22Rv1 (cell line): ENCODE measurements around the gene TMEM232.

Experiments
- ZFX ChIP-seq: fragments of 450-650 bp; IDR thresholded peaks from 2 replicates; pipeline ENCODE4 v1.6.1; 2017; ENCODE audit warnings: antibody characterized with exemption, borderline replicate concordance
- TF ChIP-seq, protein P1 (sequence below): fragments of 450-650 bp; IDR thresholded peaks from 2 replicates; pipeline ENCODE4 v1.5.1; 2017; ENCODE audit warnings: mild to moderate bottlenecking

DNA sequence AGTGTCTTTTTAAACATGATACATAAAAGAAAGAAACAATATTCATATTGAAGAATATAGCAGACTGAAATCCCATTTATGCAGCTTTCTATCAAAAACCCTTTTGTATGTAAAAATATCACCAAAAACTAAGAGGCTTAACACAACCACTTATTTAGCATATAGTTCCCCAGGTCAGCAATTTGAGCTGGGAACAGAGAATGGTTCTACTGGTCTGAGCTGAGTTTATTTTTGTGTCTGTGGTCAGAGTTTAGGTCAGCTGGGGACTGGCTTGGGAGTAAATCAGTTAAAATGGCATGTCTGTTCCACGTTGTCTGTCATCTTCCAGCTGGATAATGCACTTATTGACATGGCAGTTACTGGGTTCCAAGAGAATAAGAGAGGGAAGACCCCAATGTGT is 165.0 kb downstream of the TMEM232 start:
- TF ChIP-seq, protein P1, sequence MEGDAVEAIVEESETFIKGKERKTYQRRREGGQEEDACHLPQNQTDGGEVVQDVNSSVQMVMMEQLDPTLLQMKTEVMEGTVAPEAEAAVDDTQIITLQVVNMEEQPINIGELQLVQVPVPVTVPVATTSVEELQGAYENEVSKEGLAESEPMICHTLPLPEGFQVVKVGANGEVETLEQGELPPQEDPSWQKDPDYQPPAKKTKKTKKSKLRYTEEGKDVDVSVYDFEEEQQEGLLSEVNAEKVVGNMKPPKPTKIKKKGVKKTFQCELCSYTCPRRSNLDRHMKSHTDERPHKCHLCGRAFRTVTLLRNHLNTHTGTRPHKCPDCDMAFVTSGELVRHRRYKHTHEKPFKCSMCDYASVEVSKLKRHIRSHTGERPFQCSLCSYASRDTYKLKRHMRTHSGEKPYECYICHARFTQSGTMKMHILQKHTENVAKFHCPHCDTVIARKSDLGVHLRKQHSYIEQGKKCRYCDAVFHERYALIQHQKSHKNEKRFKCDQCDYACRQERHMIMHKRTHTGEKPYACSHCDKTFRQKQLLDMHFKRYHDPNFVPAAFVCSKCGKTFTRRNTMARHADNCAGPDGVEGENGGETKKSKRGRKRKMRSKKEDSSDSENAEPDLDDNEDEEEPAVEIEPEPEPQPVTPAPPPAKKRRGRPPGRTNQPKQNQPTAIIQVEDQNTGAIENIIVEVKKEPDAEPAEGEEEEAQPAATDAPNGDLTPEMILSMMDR, result no peak
- TF ChIP-seq ZFX, result no peak
